SH-SY5Y (cell line): Measurements from ENCODE around the gene CARD14.

Source experiments
- GATA2 ChIP-seq: IDR thresholded peaks from 2 replicates; pipeline ENCODE4 v1.6.1; 2011; ENCODE audit warnings: mild to moderate bottlenecking, low read depth, low read length
- GATA3 ChIP-seq: IDR thresholded peaks from 2 replicates; pipeline ENCODE4 v1.6.1; 2011; ENCODE audit warnings: low read depth, mild to moderate bottlenecking, low read length, moderate library complexity

DNA sequence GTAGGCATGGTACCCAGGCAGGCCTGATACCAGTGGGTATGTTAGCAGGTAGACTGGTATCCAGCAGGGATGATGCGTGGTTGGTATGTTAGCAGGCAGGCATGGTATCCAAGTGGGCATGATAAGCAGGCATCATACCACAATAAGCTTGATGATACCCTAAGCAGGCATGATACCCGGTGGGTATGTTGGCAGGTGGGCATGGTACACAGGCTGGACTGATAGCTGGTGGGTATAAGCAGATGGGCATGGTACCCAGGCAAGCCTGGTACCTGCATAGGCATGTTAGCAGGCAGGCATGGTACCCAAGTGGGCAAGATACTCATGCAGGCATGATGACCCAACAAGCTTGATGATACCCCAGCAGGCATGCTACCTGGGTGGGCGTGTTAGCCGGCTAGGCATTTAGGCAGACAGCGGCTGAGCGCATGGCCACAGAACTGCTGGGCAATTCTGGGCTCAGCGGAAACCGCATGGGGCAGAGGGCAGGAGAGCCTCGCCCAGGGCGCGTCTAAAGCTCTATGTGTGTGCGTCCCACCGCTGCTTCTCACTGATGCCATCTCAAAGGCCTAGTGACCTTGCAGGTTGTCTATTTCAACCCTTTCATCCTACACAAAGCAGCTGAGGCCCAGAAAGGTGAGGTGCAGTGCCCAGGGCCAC lies 48.0 kb downstream of the CARD14 start:
- TF ChIP-seq GATA3, result no peak
- no peak for TF ChIP-seq GATA2
